H9 (cell line): ENCODE results near the gene OR6B3. TPM values are rescaled to one million over a fixed set of nuclear protein-coding genes. Genes with fewer than 3 reads are reported as not detected.

Source experiments
- DNase-seq: peaks from one replicate; pipeline ENCODE4 v3.0.0-alpha.2; 2017
- H2AFZ ChIP-seq: one replicate; pipeline ENCODE4 v1.6.1; 2013; ENCODE audit warnings: mild to moderate bottlenecking, low read length, control low read depth, moderate library complexity
- H2AK5ac ChIP-seq: 2 replicates; pipeline ENCODE4 v1.6.1; 2013; ENCODE audit warnings: low read length, control low read depth, mixed read lengths; ENCODE audit not compliant: insufficient read length
- H2BK120ac ChIP-seq: one replicate; pipeline ENCODE4 v1.6.1; 2013; ENCODE audit warnings: low read depth, mild to moderate bottlenecking, low read length, control low read depth, inconsistent platforms; ENCODE audit not compliant: poor library complexity, severe bottlenecking
- H2BK12ac ChIP-seq: 2 replicates; pipeline ENCODE4 v1.6.1; 2013; ENCODE audit warnings: low read length, control low read depth, mixed read lengths, low read depth; ENCODE audit not compliant: insufficient read length
- H2BK15ac ChIP-seq: 2 replicates; pipeline ENCODE4 v1.6.1; 2013; ENCODE audit warnings: low read depth, low read length, control low read depth
- H2BK20ac ChIP-seq: one replicate; pipeline ENCODE4 v1.6.1; 2013; ENCODE audit warnings: low read depth, mild to moderate bottlenecking, low read length, control low read depth, inconsistent platforms; ENCODE audit not compliant: poor library complexity, severe bottlenecking
- H2BK5ac ChIP-seq: 2 replicates; pipeline ENCODE4 v1.6.1; 2013; ENCODE audit warnings: low read length, control low read depth, mixed read lengths; ENCODE audit not compliant: insufficient read length
- H3K14ac ChIP-seq: 2 replicates; pipeline ENCODE4 v1.6.1; 2013; ENCODE audit warnings: low read length, control low read depth; ENCODE audit not compliant: insufficient read depth
- H3K18ac ChIP-seq: 2 replicates; pipeline ENCODE4 v1.6.1; 2013; ENCODE audit warnings: low read depth, mild to moderate bottlenecking, mixed read lengths, low read length, control low read depth; ENCODE audit not compliant: insufficient read length
- H3K23ac ChIP-seq: 2 replicates; pipeline ENCODE4 v1.6.1; 2013; ENCODE audit warnings: low read length, control low read depth, mixed read lengths, low read depth; ENCODE audit not compliant: insufficient read length
- H3K23me2 ChIP-seq: 2 replicates; pipeline ENCODE4 v1.6.1; 2013; ENCODE audit warnings: low read depth, mild to moderate bottlenecking, mixed read lengths, low read length, control low read depth; ENCODE audit not compliant: insufficient read length, poor library complexity, severe bottlenecking
- H3K27ac ChIP-seq: 2 replicates; pipeline ENCODE4 v1.5.1; 2013; ENCODE audit warnings: low read length, control low read depth, mixed read lengths, low read depth; ENCODE audit not compliant: insufficient read length
- H3K27me3 ChIP-seq: 2 replicates; pipeline ENCODE4 v1.6.1; 2013; ENCODE audit warnings: low read length, control low read depth, inconsistent platforms; ENCODE audit not compliant: insufficient read depth
- H3K4ac ChIP-seq: 2 replicates; pipeline ENCODE4 v1.6.1; 2013; ENCODE audit warnings: low read depth, mild to moderate bottlenecking, control low read depth, inconsistent platforms, low read length, moderate library complexity
- H3K4me1 ChIP-seq: 2 replicates; pipeline ENCODE4 v1.6.1; 2013; ENCODE audit warnings: low read length, control low read depth, inconsistent platforms; ENCODE audit not compliant: insufficient read depth
- H3K4me2 ChIP-seq: 2 replicates; pipeline ENCODE4 v1.6.1; 2013; ENCODE audit warnings: low read length, control low read depth, mixed read lengths; ENCODE audit not compliant: insufficient read length, insufficient read depth
- H3K56ac ChIP-seq: 2 replicates; pipeline ENCODE4 v1.6.1; 2013; ENCODE audit warnings: low read depth, mild to moderate bottlenecking, mixed read lengths, low read length, control low read depth; ENCODE audit not compliant: insufficient read length
- H3K79me1 ChIP-seq: 2 replicates; pipeline ENCODE4 v1.6.1; 2013; ENCODE audit warnings: low read depth, mild to moderate bottlenecking, moderate library complexity, low read length, control low read depth, inconsistent platforms; ENCODE audit not compliant: insufficient read depth, poor library complexity, severe bottlenecking
- H3K79me2 ChIP-seq: 2 replicates; pipeline ENCODE4 v1.6.1; 2013; ENCODE audit warnings: low read length, control low read depth, inconsistent platforms; ENCODE audit not compliant: insufficient read depth
- H3K9ac ChIP-seq: 2 replicates; pipeline ENCODE4 v1.6.1; 2013; ENCODE audit warnings: low read length, control low read depth, mixed read lengths; ENCODE audit not compliant: insufficient read length; ENCODE audit errors: extremely low read depth
- H3K9me3 ChIP-seq: one replicate; pipeline ENCODE4 v1.6.1; 2013; ENCODE audit warnings: low read depth, low read length, inconsistent platforms; ENCODE audit not compliant: control insufficient read depth
- H3T11ph ChIP-seq: one replicate; pipeline ENCODE4 v1.6.1; 2013; ENCODE audit warnings: mild to moderate bottlenecking, low read length, control low read depth, inconsistent platforms
- H4K20me1 ChIP-seq: one replicate; pipeline ENCODE4 v1.6.1; 2013; ENCODE audit not compliant: control insufficient read depth, insufficient read length, insufficient read depth
- H4K5ac ChIP-seq: 2 replicates; pipeline ENCODE4 v1.6.1; 2013; ENCODE audit warnings: low read depth, mild to moderate bottlenecking, mixed read lengths, low read length, control low read depth; ENCODE audit not compliant: insufficient read length
- H4K8ac ChIP-seq: replicated peaks from 2 replicates; pipeline ENCODE4 v1.6.1; 2013; ENCODE audit warnings: low read length, control low read depth, mixed read lengths, low read depth; ENCODE audit not compliant: insufficient read length
- H4K91ac ChIP-seq: 2 replicates; pipeline ENCODE4 v1.6.1; 2013; ENCODE audit warnings: low read depth, mild to moderate bottlenecking, moderate library complexity, mixed read lengths, low read length, control low read depth; ENCODE audit not compliant: insufficient read length
- H3K27ac Mint-ChIP-seq, 3 experiments: 2 replicates in 2 of 3; 3 replicates in 1 of 3; pipeline ENCODE4 v1.8.0; 2020 to 2021; ENCODE audit warnings: mixed read lengths in 3 of 3, mild to moderate bottlenecking in 1 of 3, moderate library complexity in 1 of 3
- H3K27me3 Mint-ChIP-seq: 2 replicates; pipeline ENCODE4 v1.8.0; 2021; ENCODE audit warnings: low read depth, mild to moderate bottlenecking, moderate library complexity, mixed read lengths
- H3K36me3 Mint-ChIP-seq, 3 experiments: 2 replicates in 2 of 3; 3 replicates in 1 of 3; pipeline ENCODE4 v1.8.0; 2020 to 2021; ENCODE audit warnings: low read depth in 3 of 3, mixed read lengths in 3 of 3; ENCODE audit not compliant: insufficient read depth in 1 of 3
- H3K4me1 Mint-ChIP-seq, 2 experiments: 2 replicates each; pipeline ENCODE4 v1.8.0; 2020; ENCODE audit warnings: mixed read lengths in 2 of 2
- H3K4me3 Mint-ChIP-seq, 2 experiments: 2 replicates in 1 of 2; 3 replicates in 1 of 2; pipeline ENCODE4 v1.8.0; 2020 to 2021; ENCODE audit warnings: mild to moderate bottlenecking in 2 of 2, mixed read lengths in 2 of 2, moderate library complexity in 1 of 2
- H3K9me3 Mint-ChIP-seq, 2 experiments: 2 replicates in 1 of 2; 3 replicates in 1 of 2; pipeline ENCODE4 v1.8.0; 2020; ENCODE audit warnings: mild to moderate bottlenecking in 2 of 2, mixed read lengths in 2 of 2, moderate library complexity in 1 of 2
- WGBS: extraction: QIAGEN DNeasy Blood & Tissue Kit; methylation state at CpG from one replicate; pipeline ENCODE4 v1.1.7; 2013; ENCODE audit warnings: missing lambda C conversion rate, low lambda C conversion rate, mixed read lengths; ENCODE audit not compliant: insufficient read length; ENCODE audit errors: extremely low coverage; 5-methylcytosine and 5-hydroxymethylcytosine counted together
- total RNA-seq: library from RNA; stranded (reverse); gene quantifications from 2 replicates; pipeline ENCODE4 v1.2.1, GENCODE V29; 2021
- TF ChIP-seq, protein P1 (sequence below): fragments of 200-600 bp; sonication (generic); conservative IDR thresholded peaks from 3 replicates; pipeline ENCODE4 v1.8.0; 2021; ENCODE audit warnings: antibody characterized with exemption, mild to moderate bottlenecking

OR6B3 gene
- total RNA-seq, 1 experiment from 2014 or later = not detected

DNA sequence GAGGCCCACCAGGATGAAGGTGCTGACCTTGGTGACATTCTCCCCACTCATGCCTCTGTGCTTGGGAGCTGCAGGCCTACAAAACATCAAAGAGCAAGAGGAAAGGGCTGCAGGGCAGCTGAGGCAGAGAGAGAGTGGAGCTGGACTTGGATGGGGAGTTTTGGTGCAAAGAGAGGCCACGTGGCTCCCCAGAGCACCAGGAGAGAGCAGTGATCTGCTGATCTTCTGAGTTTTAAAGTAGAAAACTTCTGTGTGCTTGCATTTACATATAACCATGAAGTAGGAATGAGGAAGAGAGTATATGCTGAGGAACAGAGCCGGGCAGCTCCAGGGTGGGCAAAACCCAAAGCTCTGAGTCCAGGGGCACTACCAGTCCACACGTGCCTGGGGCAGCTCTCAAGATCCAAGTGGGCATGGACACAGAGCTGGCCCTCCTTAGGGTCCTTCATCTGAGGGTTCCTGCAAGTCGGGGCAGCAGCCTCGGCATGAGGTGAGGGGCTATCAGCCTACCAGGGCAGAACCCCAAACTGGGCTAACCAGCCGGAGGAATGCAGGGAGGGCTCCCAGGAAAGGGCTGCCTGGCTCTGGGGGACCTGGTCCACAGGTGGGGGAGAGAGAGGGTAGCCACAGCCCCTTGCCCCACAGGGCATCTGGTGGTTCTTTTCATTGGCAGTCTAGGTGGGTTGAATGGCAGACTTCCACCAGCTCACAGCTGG is 22.8 kb downstream of the OR6B3 start, which contains the start of gene OR6B2:
Gene OR6B2, minus strand, starts transcription at position 51 of the 716 bp plus-strand sequence. Its CDS starts 0 bp downstream, at position 51.
- H3K27me3 Mint-ChIP-seq = peaks cover 71% of the 10 kb centered on the region
- H3K27ac Mint-ChIP-seq = peak within 1 kb of the TSS in 1 of 3 experiments; percentile 46; a peak in 1 of 7 replicates
- H4K8ac ChIP-seq = no peak within 1 kb of the TSS

More for the DNA sequence above, 22.8 kb downstream of the OR6B3 start, which contains the start of gene OR6B2:
- no peak within 1 kb of the TSS for H4K91ac ChIP-seq
- DNase-seq = no peak
- H4K5ac ChIP-seq = no peak within 1 kb of the TSS
- TF ChIP-seq, protein P1, sequence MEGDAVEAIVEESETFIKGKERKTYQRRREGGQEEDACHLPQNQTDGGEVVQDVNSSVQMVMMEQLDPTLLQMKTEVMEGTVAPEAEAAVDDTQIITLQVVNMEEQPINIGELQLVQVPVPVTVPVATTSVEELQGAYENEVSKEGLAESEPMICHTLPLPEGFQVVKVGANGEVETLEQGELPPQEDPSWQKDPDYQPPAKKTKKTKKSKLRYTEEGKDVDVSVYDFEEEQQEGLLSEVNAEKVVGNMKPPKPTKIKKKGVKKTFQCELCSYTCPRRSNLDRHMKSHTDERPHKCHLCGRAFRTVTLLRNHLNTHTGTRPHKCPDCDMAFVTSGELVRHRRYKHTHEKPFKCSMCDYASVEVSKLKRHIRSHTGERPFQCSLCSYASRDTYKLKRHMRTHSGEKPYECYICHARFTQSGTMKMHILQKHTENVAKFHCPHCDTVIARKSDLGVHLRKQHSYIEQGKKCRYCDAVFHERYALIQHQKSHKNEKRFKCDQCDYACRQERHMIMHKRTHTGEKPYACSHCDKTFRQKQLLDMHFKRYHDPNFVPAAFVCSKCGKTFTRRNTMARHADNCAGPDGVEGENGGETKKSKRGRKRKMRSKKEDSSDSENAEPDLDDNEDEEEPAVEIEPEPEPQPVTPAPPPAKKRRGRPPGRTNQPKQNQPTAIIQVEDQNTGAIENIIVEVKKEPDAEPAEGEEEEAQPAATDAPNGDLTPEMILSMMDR = no peak
- no peak within 1 kb of the TSS for H3K27ac ChIP-seq
- H3K14ac ChIP-seq = no peak within 1 kb of the TSS
- no peak within 1 kb of the TSS for H3T11ph ChIP-seq
- H3K4me2 ChIP-seq = no peak within 1 kb of the TSS
- no peak within 1 kb of the TSS for H2BK12ac ChIP-seq
- H3K4me1 Mint-ChIP-seq = 0 out of 4 replicates have a peak, but pooled peaks cover 0 to 2% of the 10 kb centered on the region in 2 experiments
- no CpG with 5 or more reads among the region's 6 CpGs for WGBS
- H2BK5ac ChIP-seq = no peak within 1 kb of the TSS
- no peak within 1 kb of the TSS for H2AK5ac ChIP-seq
- H3K4me1 ChIP-seq = no peaks in the 10 kb centered on the region
- no peak within 1 kb of the TSS for H3K9ac ChIP-seq
- no peaks in the 10 kb centered on the region for H4K20me1 ChIP-seq
- no peak within 1 kb of the TSS for H2AFZ ChIP-seq
- H3K4me3 Mint-ChIP-seq = no peak within 1 kb of the TSS
- no peaks in the 10 kb centered on the region; the same call in 1 of the 2 replicates for H3K27me3 ChIP-seq
- no peaks in the 10 kb centered on the region for H3K79me2 ChIP-seq
- no peak within 1 kb of the TSS for H2BK15ac ChIP-seq
- H3K9me3 ChIP-seq = no peaks in the 10 kb centered on the region
- H3K23ac ChIP-seq = no peak within 1 kb of the TSS
- no peak within 1 kb of the TSS for H3K18ac ChIP-seq
- no peak within 1 kb of the TSS for H3K4ac ChIP-seq
- H2BK20ac ChIP-seq = no peak within 1 kb of the TSS
- H3K23me2 ChIP-seq = no peaks in the 10 kb centered on the region
- H2BK120ac ChIP-seq = no peak within 1 kb of the TSS
- peaks cover 0 to 3% of the 10 kb centered on the region in 2 experiments; a peak in 1 of 5 replicates for H3K9me3 Mint-ChIP-seq
- no peaks in the 10 kb centered on the region; a peak in 1 of 7 replicates for H3K36me3 Mint-ChIP-seq
- no peaks in the 10 kb centered on the region for H3K79me1 ChIP-seq
- H3K56ac ChIP-seq = no peak within 1 kb of the TSS
